Spleen (tissue), 7 donors: ENCODE measurements around the gene MAGI2.

Experiments used
- POLR2A ChIP-seq, 3 donors: fragments of 450-650 bp; IDR thresholded peaks; one replicate each; pipeline ENCODE4 v1.5.1; 2017; ENCODE audit warnings: antibody characterized with exemption in 3 of 3, mild to moderate bottlenecking in 1 of 3
- POLR2AphosphoS5 ChIP-seq, 3 donors: sonication (generic); formaldehyde crosslinking; IDR thresholded peaks; one replicate each; pipeline ENCODE4 v1.5.1; 2017; ENCODE audit warnings: antibody characterized with exemption in 3 of 3
- TF ChIP-seq, protein P1 (sequence below), 11 experiments: fragments of 200-600 bp in 7 of 11; fragments of 450-650 bp in 4 of 11; sonication (generic) in 4 of 11; IDR thresholded peaks in 8 of 11; conservative IDR thresholded peaks in 3 of 11; 1 replicate in 7 of 11; 2 replicates in 4 of 11; pipeline versions ENCODE4 v1.4.0 to v1.8.0; 2016 to 2021; ENCODE audit warnings: antibody characterized with exemption in 11 of 11, inconsistent platforms in 4 of 11, mild to moderate bottlenecking in 1 of 11
- donor health status: DM: no; HTN: no; CAD: no; lungs with moderate emphysema.
- donor health status: DM: no; HTN: no; CAD: no.
- donor health status: DM: no; HTN: no; CAD: no.

- TF ChIP-seq, protein P1, sequence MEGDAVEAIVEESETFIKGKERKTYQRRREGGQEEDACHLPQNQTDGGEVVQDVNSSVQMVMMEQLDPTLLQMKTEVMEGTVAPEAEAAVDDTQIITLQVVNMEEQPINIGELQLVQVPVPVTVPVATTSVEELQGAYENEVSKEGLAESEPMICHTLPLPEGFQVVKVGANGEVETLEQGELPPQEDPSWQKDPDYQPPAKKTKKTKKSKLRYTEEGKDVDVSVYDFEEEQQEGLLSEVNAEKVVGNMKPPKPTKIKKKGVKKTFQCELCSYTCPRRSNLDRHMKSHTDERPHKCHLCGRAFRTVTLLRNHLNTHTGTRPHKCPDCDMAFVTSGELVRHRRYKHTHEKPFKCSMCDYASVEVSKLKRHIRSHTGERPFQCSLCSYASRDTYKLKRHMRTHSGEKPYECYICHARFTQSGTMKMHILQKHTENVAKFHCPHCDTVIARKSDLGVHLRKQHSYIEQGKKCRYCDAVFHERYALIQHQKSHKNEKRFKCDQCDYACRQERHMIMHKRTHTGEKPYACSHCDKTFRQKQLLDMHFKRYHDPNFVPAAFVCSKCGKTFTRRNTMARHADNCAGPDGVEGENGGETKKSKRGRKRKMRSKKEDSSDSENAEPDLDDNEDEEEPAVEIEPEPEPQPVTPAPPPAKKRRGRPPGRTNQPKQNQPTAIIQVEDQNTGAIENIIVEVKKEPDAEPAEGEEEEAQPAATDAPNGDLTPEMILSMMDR (IDR thresholded peaks at IDR 0.05 in 8 of 11, conservative IDR thresholded peaks at IDR 0.05 in 3 of 11), result no peak
- TF ChIP-seq POLR2A (IDR thresholded peaks at IDR 0.05) (no peak), POLR2AphosphoS5 (IDR thresholded peaks at IDR 0.05) (no peak)
Measured at GRCh38 chr7:79414910-79415309, 38.6 kb downstream of the MAGI2 start.
